Common myeloid progenitor, CD34-positive (primary cell): ENCODE data around the gene DMTF1.

Experiments used
- CTCF ChIA-PET: fragments of 350-600 bp; sonication (Branson Sonifier 250); formaldehyde crosslinking; loops from one replicate; lab custom pipeline; 2021; ENCODE audit warnings: antibody characterized with exemption; lab: Charles Lee
- POLR2A ChIA-PET: fragments of 350-600 bp; sonication (Branson Sonifier 250); formaldehyde crosslinking; loops from one replicate; lab custom pipeline; 2021; ENCODE audit warnings: antibody characterized with exemption; lab: Charles Lee
- DNase-seq, 3 donors: peaks; one replicate each; pipeline versions ENCODE4 v3.0.0 to v3.0.0-alpha.2; 2013
- H3K27ac ChIP-seq, 2 experiments: 1 replicate in 1 of 2; 2 replicates in 1 of 2; pipeline ENCODE4 v1.7.0; 2013; ENCODE audit warnings: inconsistent platforms in 2 of 2, low read length in 2 of 2, mild to moderate bottlenecking in 2 of 2, low read depth in 1 of 2, moderate library complexity in 1 of 2; ENCODE audit not compliant: severe bottlenecking in 2 of 2, insufficient read depth in 1 of 2, poor library complexity in 1 of 2
- H3K27me3 ChIP-seq, 5 experiments: replicated peaks in 2 of 5; 1 replicate in 3 of 5; 2 replicates in 2 of 5; pipeline versions ENCODE4 v1.6.1 to v1.7.0; 2013; ENCODE audit warnings: low read length in 4 of 5, mild to moderate bottlenecking in 2 of 5, moderate library complexity in 2 of 5, inconsistent platforms in 1 of 5; ENCODE audit not compliant: insufficient read depth in 5 of 5, control insufficient read depth in 4 of 5
- H3K36me3 ChIP-seq, 4 experiments: 1 replicate in 2 of 4; 2 replicates in 2 of 4; pipeline versions ENCODE4 v1.6.1 to v1.7.0; 2013; ENCODE audit warnings: low read length in 3 of 4, control low read depth in 1 of 4, mild to moderate bottlenecking in 1 of 4; ENCODE audit not compliant: control insufficient read depth in 4 of 4, insufficient read depth in 4 of 4
- H3K4me1 ChIP-seq, 4 experiments: 1 replicate in 3 of 4; 2 replicates in 1 of 4; pipeline versions ENCODE4 v1.6.1 to v1.7.1; 2013; ENCODE audit warnings: low read length in 3 of 4, mild to moderate bottlenecking in 3 of 4, control low read depth in 1 of 4, inconsistent platforms in 1 of 4, moderate library complexity in 1 of 4; ENCODE audit not compliant: control insufficient read depth in 4 of 4, insufficient read depth in 4 of 4; ENCODE audit errors: control extremely low read depth in 1 of 4
- H3K4me3 ChIP-seq, 7 experiments: 1 replicate in 4 of 7; 2 replicates in 3 of 7; pipeline versions ENCODE4 v1.5.1 to v1.7.0; 2013; ENCODE audit warnings: mild to moderate bottlenecking in 7 of 7, low read length in 6 of 7, moderate library complexity in 6 of 7, inconsistent platforms in 2 of 7, low read depth in 2 of 7, control low read depth in 1 of 7; ENCODE audit not compliant: insufficient read depth in 4 of 7, control insufficient read depth in 1 of 7; ENCODE audit errors: extremely low read depth in 1 of 7
- H3K9me3 ChIP-seq, 5 experiments: 1 replicate in 4 of 5; 2 replicates in 1 of 5; pipeline versions ENCODE4 v1.6.1 to v1.7.1; 2013; ENCODE audit warnings: low read length in 4 of 5, mild to moderate bottlenecking in 2 of 5, inconsistent platforms in 1 of 5, low read depth in 1 of 5, moderate library complexity in 1 of 5; ENCODE audit not compliant: control insufficient read depth in 4 of 5, insufficient read depth in 2 of 5; ENCODE audit errors: control extremely low read depth in 1 of 5
- WGBS: methylation state at CpG from one replicate; pipeline ENCODE4 v1.1.5; 2013; ENCODE audit not compliant: insufficient coverage; 5-methylcytosine and 5-hydroxymethylcytosine counted together

Gene DMTF1

DNA sequence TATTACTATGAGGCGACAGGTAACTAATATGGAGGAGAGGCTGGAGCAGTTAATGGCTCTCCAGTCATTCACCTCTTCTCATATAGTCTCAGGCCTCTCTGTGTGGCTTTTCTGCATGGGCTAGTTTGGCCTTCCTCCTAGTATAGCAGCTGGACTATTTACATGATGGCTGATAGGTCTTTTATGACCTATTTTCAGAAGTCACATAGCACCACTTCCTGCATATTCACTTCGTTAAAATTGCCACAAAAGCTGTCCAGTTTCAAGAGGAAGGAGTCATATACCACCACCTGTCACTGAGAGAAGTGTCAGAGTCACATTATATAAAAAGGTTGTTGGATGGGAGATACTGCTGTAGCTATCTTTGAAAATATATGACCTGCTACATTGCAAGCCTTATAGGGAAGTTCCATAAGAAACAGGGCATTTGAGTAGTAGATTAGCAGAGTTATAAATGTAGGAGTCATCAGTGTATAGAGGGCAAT is 8.0 kb upstream of the DMTF1 start:
- H3K4me3 ChIP-seq, result no peak overlapping the region
- no peaks in the 10 kb centered on the region for H3K27me3 ChIP-seq
- ChIA-PET CTCF (no interaction called here), POLR2A (interaction anchor here (0.7 kb wide), 1 partner anchor 8 kb away, joined by 3 read pairs; the partner anchor contains the start of gene DMTF1)
- no peak overlapping the region for H3K27ac ChIP-seq
- peaks cover 0 to 24% (median 13%) of the 10 kb centered on the region in 4 experiments for H3K4me1 ChIP-seq
- DNase-seq, result peak in 1 of 3 donors; percentile 29
- 0% methylated on average over 1 of the region's 2 CpGs for WGBS
- no peaks in the 10 kb centered on the region for H3K36me3 ChIP-seq
- H3K9me3 ChIP-seq, result no peaks in the 10 kb centered on the region

GRCh38 chr7:87146740-87147386 is 5.4 kb upstream of the DMTF1 start:
- no peak overlapping the region for H3K27ac ChIP-seq
- no peak for DNase-seq
- H3K4me1 ChIP-seq, result peaks cover 0 to 22% (median 6%) of the 10 kb centered on the region in 4 experiments
- WGBS, result 94% methylated on average over 25 of the region's 25 CpGs
- no peaks in the 10 kb centered on the region for H3K36me3 ChIP-seq
- no peaks in the 10 kb centered on the region for H3K27me3 ChIP-seq
- H3K4me3 ChIP-seq, result no peak overlapping the region
- ChIA-PET CTCF (interaction anchor here (1.0 to 6.6 kb wide), 13 partner anchors 10 to 228 kb away, joined by 3 to 45 read pairs (median 4); partner anchors contain the start of gene ELAPOR2), POLR2A (no interaction called here)
- no peaks in the 10 kb centered on the region for H3K9me3 ChIP-seq

GRCh38 chr7:87147500-87147899 is 4.8 kb upstream of the DMTF1 start:
- ChIA-PET CTCF (interaction anchor here (1.0 to 6.6 kb wide), 20 partner anchors 10 to 229 kb away, joined by 3 to 45 read pairs (median 4); partner anchors contain the start of gene ELAPOR2), POLR2A (no interaction called here)
- Histone ChIP-seq H3K27me3 (no peaks in the 10 kb centered on the region), H3K36me3 (no peaks in the 10 kb centered on the region), H3K27ac (no peak overlapping the region), H3K4me3 (no peak overlapping the region), H3K4me1 (peaks cover 0 to 22% (median 8%) of the 10 kb centered on the region in 4 experiments), H3K9me3 (no peaks in the 10 kb centered on the region)
- WGBS, result 94% methylated on average over 7 of the region's 7 CpGs
- DNase-seq, result no peak

DNA sequence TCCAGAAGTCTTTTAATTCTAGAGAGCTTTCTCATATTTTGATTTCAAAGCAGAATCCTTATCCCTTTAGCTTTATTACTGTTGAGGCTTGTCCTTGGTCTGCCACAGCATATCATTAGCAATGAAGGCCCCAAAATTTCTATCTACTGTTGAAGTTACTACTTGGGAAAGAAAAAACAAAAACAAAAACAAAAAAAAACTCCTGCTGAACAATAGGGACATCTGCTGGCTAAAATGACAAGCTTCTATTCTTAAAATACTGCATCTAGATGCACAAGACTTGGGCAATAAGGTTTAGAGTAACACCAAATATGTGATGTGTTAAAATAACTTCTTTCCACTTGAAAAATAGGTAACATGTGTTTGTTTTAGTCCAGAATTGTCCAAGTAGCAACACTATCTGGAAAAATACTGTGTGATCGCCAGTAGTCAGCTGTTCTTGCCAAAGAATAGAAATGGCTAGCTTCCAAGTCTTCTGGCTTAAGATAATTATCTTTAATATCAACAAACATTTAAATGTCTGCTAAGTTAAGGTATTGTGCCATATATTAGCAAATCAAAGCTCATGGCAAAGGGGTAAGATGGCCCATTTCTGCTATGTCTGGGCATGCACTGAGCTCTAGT is 3.8 kb upstream of the DMTF1 start:
- CTCF ChIA-PET, result interaction anchor here (0.6 to 6.6 kb wide), 23 partner anchors 11 to 237 kb away, joined by 3 to 45 read pairs (median 5); partner anchors contain the start of gene ELAPOR2
- Histone ChIP-seq H3K36me3 (no peaks in the 10 kb centered on the region), H3K4me3 (no peak overlapping the region), H3K27ac (no peak overlapping the region), H3K9me3 (no peaks in the 10 kb centered on the region), H3K27me3 (no peaks in the 10 kb centered on the region), H3K4me1 (peaks cover 0 to 22% (median 9%) of the 10 kb centered on the region in 4 experiments)
- WGBS, result no CpG with 5 or more reads among the region's 1 CpG
- POLR2A ChIA-PET, result interaction anchor here (1.2 kb wide), 1 partner anchor 13 kb away, joined by 4 read pairs; no protein-coding TSS in a partner anchor
- DNase-seq, result peak; percentile 49 to 69 (median 66)

DNA sequence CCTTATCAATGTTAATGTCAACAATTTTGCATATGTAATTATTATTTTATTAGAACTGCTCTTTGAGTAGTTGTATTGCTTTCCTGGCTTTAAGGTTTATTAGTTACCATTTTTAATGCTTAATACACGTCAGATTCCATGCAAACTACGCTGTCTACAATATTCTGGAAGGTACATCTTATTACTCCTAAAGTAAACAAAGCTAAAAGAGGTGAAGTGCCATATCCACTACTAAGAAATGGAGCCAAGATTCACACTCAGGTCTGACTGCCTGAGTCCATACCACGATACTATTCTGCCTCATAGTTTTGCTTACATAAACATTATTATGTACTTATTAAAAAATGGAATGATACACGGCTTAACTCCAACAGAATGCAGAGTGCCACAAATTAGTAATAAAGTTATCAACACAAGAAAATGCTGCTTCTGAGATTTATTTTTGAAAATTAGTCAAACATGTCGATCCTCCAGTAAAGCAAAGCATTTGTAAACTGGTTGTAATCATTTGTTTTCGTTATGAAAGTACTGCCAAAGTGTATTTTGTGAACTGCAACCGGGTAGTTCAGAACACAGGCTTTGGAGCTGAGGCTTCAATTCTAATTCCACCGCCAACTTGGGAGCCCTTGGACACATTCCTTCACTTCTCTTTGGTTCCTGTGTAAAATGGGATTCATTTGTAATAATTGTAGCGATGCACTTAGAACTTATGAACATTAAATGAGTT is 1.1 kb upstream of the DMTF1 start:
- POLR2A ChIA-PET, result interaction anchor here (0.6 kb wide), 1 partner anchor 816 kb away, joined by 5 read pairs; no protein-coding TSS in a partner anchor
- H3K27ac ChIP-seq, result peak overlapping the region; percentile 96 to 98
- peaks cover 6 to 36% (median 20%) of the 10 kb centered on the region in 4 experiments for H3K4me1 ChIP-seq
- no peaks in the 10 kb centered on the region for H3K9me3 ChIP-seq
- H3K27me3 ChIP-seq, result no peaks in the 10 kb centered on the region
- no peak for DNase-seq
- no peaks in the 10 kb centered on the region for H3K36me3 ChIP-seq
- WGBS, result 76% methylated on average over 3 of the region's 9 CpGs
- peak overlapping the region in 6 of 7 experiments; percentile 88 to 99 (median 94) for H3K4me3 ChIP-seq
- CTCF ChIA-PET, result interaction anchor here (1.1 to 6.6 kb wide), 5 partner anchors 12 to 225 kb away, joined by 3 to 45 read pairs (median 20); partner anchors contain the start of gene ELAPOR2

DNA sequence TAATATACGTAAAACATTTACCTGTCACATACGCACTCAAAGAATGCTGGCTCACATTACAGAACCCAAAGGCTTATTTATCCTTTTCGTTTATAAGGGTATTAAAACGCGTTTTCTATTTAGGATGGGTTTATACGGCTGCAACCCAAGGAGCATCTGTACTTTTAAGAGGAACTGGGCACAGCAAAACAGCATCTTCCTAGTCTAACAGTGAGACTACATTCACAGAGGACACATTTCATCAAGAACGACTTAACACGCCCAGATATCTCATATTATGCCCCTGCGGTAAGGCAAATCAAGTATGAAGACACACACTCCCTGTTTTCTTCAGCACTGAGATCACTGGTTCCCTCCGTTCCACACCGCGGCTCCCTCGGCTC is 533 bp upstream of the DMTF1 start:
- no peak for DNase-seq
- peak overlapping the region; percentile 96 to 98 for H3K27ac ChIP-seq
- H3K4me1 ChIP-seq, result peaks cover 6 to 39% (median 20%) of the 10 kb centered on the region in 4 experiments
- no peaks in the 10 kb centered on the region for H3K9me3 ChIP-seq
- POLR2A ChIA-PET, result interaction anchor here (0.6 to 1.4 kb wide), 4 partner anchors 15 to 816 kb away, joined by 3 to 7 read pairs (median 4); partner anchors contain the start of gene TMEM243
- peak overlapping the region; percentile 88 to 99 (median 94) for H3K4me3 ChIP-seq
- 0% methylated on average over 9 of the region's 13 CpGs for whole genome bisulfite sequencing
- H3K36me3 ChIP-seq, result no peaks in the 10 kb centered on the region
- H3K27me3 ChIP-seq, result no peaks in the 10 kb centered on the region
- CTCF ChIA-PET, result interaction anchor here (0.8 to 6.6 kb wide), 4 partner anchors 12 to 226 kb away, joined by 3 to 45 read pairs (median 4); no protein-coding TSS in a partner anchor
